GM12874 (cell line): ENCODE results near the gene RARG.

Source experiments
- CTCF ChIP-seq: IDR thresholded peaks from 2 replicates; pipeline ENCODE4 v1.5.1; 2011; ENCODE audit warnings: low read depth, mild to moderate bottlenecking, control low read depth, low read length, moderate library complexity; ENCODE audit not compliant: insufficient read depth

The RARG gene

GRCh38 chr12:53231921-53232645 is at the start of gene RARG:
Gene RARG (minus strand): TSS chr12:53232209. CDS start chr12:53227545, 4,664 bp downstream.
- no peak for TF ChIP-seq CTCF

GRCh38 chr12:53279888-53280498 is 48.0 kb upstream of the RARG start:
- no peak for TF ChIP-seq CTCF

- TF ChIP-seq CTCF: no peak
These were observed 47.4 kb upstream of the RARG start for GRCh38 chr12:53279283-53279869.

GRCh38 chr12:53277981-53278380 is 46.0 kb upstream of the RARG start:
- TF ChIP-seq CTCF: no peak

- TF ChIP-seq CTCF: no peak
These were observed 44.5 kb upstream of the RARG start for GRCh38 chr12:53276511-53276910.

GRCh38 chr12:53274445-53274844 is 42.4 kb upstream of the RARG start:
- no peak for TF ChIP-seq CTCF

- TF ChIP-seq CTCF: no peak
These were observed 36.9 kb upstream of the RARG start for GRCh38 chr12:53268630-53269562.
